ENCODE data around the gene RAPGEF5.

DNA sequence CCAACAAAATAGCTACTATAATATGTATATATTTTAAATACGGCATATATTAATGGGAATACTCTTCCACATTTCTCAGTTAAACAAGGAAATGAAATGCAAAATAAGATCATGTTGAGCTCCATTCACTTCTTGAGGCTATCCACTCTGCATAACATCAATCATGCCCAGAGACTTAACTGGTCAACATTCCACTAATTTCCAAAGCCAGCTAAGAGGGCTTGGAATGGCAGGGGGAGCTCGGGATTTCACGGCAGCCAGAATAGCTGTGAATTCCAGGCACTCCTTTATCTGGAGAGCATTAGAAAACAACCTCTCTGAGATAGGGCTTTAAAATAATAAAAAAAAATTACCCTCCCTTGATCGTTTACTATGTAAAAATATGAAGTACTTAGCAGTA, 216.4 kb downstream of the RAPGEF5 start:
- TF ChIP-seq, protein P1, sequence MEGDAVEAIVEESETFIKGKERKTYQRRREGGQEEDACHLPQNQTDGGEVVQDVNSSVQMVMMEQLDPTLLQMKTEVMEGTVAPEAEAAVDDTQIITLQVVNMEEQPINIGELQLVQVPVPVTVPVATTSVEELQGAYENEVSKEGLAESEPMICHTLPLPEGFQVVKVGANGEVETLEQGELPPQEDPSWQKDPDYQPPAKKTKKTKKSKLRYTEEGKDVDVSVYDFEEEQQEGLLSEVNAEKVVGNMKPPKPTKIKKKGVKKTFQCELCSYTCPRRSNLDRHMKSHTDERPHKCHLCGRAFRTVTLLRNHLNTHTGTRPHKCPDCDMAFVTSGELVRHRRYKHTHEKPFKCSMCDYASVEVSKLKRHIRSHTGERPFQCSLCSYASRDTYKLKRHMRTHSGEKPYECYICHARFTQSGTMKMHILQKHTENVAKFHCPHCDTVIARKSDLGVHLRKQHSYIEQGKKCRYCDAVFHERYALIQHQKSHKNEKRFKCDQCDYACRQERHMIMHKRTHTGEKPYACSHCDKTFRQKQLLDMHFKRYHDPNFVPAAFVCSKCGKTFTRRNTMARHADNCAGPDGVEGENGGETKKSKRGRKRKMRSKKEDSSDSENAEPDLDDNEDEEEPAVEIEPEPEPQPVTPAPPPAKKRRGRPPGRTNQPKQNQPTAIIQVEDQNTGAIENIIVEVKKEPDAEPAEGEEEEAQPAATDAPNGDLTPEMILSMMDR (conservative IDR thresholded peaks at IDR 0.05): no peak
- no peak for TF ChIP-seq ZFX (IDR thresholded peaks at IDR 0.05)

All from C4-2B (cell line).